Fibroblast of the aortic adventitia (primary cell): Measurements from ENCODE around the gene COL4A2. TPM values are rescaled to one million over a fixed set of nuclear protein-coding genes. Genes with fewer than 3 reads are reported as not detected.
A peak's percentile ranks its signal among the peaks of the same experiment; 100 is the strongest.

ENCODE experiments used
- DNase-seq: peaks from one replicate; pipeline ENCODE4 v3.0.0-alpha.2; 2010; ENCODE audit warnings: low read depth
- H3K4me3 ChIP-seq: 2 replicates; pipeline ENCODE4 v1.5.1; 2011; ENCODE audit warnings: low read depth, mild to moderate bottlenecking, control low read depth, low read length, moderate library complexity
- total RNA-seq: library from RNA; depleted of rRNA; stranded (reverse); fragments of >200 nt; gene quantifications from 2 replicates; pipeline ENCODE4 v1.2.3, GENCODE V29; 2012; ENCODE audit warnings: low replicate concordance
- TF ChIP-seq, protein P1 (sequence below): IDR thresholded peaks from 2 replicates; pipeline ENCODE4 v1.5.1; 2011; ENCODE audit warnings: mild to moderate bottlenecking, low read length, control low read depth, inconsistent platforms; ENCODE audit not compliant: insufficient read depth

The COL4A2 gene
- total RNA-seq, 1 donor, result 53.3 TPM

DNA sequence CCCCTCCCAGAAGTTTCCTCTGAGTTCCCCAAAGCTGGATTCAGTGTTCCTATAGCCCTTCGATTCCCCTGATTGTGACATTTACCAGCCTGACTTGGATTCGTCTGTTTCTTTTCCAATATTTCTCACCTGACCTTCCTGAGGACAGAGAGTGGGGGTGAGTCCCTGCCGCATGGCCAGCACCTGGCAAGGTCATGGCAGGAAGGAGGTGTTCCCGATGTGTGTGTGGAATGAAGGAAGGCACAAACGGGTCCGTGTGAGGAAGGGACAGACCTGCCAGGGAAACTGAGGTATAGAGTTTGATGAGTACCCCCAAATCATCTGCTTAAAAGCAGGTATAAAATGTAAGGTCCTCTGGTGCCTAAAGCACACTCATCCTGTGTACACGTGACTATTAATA is 3.4 kb upstream of the COL4A2 start:
- TF ChIP-seq, protein P1, sequence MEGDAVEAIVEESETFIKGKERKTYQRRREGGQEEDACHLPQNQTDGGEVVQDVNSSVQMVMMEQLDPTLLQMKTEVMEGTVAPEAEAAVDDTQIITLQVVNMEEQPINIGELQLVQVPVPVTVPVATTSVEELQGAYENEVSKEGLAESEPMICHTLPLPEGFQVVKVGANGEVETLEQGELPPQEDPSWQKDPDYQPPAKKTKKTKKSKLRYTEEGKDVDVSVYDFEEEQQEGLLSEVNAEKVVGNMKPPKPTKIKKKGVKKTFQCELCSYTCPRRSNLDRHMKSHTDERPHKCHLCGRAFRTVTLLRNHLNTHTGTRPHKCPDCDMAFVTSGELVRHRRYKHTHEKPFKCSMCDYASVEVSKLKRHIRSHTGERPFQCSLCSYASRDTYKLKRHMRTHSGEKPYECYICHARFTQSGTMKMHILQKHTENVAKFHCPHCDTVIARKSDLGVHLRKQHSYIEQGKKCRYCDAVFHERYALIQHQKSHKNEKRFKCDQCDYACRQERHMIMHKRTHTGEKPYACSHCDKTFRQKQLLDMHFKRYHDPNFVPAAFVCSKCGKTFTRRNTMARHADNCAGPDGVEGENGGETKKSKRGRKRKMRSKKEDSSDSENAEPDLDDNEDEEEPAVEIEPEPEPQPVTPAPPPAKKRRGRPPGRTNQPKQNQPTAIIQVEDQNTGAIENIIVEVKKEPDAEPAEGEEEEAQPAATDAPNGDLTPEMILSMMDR, result no peak
- H3K4me3 ChIP-seq, result no peak overlapping the region
- DNase-seq, result no peak

DNA sequence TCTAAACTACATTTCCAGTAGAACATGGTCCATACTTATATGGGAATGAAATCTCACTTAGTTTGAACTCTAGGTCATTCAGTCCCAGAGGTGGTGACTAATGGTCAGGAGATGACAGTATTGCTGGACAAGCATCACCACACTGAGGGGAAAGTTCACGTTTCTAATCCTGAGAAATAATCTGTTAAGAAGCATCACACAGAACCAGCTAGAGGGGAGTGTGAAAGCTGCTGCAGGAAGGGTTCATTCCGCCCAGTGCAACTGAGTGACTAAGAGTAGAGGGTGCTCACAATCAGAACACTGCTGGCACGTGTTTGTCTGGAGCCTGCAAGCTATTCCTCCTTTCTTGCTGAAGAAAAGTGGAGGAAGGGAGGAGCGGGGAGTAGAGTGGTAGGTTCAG is 2.8 kb upstream of the COL4A2 start:
- TF ChIP-seq, protein P1, result no peak
- H3K4me3 ChIP-seq, result no peak overlapping the region
- peak; percentile 43 for DNase-seq

DNA sequence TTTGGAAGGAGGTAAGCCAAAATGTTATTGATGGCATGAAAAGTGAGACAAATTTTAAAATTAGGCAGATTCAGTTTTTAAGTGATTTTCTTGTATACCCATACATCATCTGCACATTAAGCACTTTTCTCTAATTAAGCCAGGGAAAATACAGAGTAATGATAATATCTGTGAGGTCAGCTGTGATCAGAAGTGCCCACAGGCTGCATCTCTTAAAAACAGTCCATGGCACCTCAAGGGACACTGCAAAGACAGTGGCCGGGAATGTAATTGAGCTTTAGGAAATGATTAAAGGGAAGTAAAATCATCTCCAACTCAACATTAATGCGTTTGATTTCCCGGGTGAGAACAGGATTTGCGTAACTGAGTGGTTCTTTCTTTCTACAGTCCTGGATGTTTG is 2.1 kb upstream of the COL4A2 start:
- H3K4me3 ChIP-seq, result peak overlapping the region; percentile 7
- DNase-seq, result no peak
- TF ChIP-seq, protein P1, result no peak

DNA sequence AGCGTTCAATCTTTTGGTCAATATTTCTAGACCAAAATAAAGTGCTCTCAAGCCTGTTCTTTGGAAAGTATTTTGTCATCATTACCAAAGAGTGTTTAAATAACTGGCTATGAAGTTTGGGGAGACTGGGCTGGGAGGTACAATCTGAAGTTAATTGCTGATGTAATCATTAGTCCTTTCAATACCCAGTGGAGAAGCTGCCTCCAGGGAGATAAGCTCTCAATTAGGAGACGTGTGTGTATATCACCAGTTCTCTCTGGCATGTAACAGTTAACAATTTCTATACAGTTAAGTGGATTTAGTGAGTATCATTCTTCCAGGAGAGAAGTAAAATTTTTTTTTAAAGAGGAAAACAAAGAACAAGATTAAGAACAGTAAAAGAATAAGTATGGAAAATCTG is 1.5 kb upstream of the COL4A2 start:
- DNase-seq, result peak; percentile 7
- TF ChIP-seq, protein P1, result no peak
- H3K4me3 ChIP-seq, result peak overlapping the region; percentile 74

DNA sequence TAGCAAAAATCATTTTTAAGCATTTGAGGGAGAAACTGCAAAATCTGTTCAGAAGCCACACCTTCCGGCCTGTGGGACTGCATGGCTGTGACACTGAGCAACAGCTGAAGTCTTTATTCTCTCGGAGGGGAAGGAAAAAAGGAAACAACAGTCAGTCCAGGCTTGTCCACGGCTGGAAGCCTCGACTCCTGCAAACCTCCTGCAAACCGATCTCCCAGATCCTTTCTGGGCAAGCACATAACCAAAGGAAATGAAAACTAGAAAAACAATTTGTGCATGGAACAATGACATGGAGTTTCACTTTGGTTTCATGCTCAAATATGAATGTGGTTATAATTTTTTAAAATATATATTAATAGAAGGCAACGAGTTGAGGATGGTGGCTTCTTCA is 1.1 kb upstream of the COL4A2 start:
- DNase-seq, result peak; percentile 43
- TF ChIP-seq, protein P1, result no peak
- peak overlapping the region; percentile 74 for H3K4me3 ChIP-seq

DNA sequence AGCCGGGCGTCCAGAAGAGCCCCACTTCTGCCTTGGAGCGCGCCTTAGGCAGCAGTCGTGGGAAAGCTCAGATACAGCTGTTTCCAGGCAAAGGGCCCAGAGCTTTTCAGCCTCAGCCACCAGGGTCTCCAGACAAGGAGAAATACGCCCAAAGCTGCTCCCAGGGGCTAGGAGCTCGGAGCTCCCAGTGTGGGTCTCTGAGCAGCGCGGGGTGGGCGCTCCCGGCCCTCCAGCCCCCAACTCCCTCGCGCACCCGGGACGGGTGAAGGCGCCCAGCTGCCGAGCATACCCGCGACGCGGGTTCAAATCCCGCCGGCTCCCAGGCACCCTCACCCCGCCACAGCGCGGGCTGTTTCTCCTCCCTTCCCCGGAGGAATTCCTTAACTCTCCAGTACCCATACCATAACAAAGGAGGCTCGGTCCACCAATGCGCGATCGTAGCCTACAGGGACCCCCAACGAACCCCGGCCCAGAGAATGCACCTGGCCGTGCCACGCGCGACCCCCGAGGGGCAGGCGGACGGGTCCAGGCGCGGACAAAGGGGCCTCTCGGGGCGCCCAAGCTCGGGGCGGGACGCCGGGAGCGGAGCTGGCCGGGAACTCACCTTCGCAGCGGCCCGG is 634 bp upstream of the COL4A2 start:
- DNase-seq, result peak; percentile 55

More for the DNA sequence above, 634 bp upstream of the COL4A2 start:
- TF ChIP-seq, protein P1, result peak; percentile 18
- peak overlapping the region; percentile 74 for H3K4me3 ChIP-seq
